ENCODE data around the gene FKBP7.

FKBP7 gene

GRCh38 chr2:178414266-178415247 is 63.8 kb downstream of the FKBP7 start:
- peak; percentile 64 for DNase-seq (ENCODE audit: low spot score)
- in situ Hi-C loops (cut with MboI; ENCODE audit: low pct_unique_long_range_greater_than_20kb, low sequenced_read_pairs, unreplicated experiment) = loop anchor here (25.0 kb wide), 1 partner anchor 302 kb away; the partner anchor contains the start of gene RBM45
- TF ChIP-seq, protein P1, sequence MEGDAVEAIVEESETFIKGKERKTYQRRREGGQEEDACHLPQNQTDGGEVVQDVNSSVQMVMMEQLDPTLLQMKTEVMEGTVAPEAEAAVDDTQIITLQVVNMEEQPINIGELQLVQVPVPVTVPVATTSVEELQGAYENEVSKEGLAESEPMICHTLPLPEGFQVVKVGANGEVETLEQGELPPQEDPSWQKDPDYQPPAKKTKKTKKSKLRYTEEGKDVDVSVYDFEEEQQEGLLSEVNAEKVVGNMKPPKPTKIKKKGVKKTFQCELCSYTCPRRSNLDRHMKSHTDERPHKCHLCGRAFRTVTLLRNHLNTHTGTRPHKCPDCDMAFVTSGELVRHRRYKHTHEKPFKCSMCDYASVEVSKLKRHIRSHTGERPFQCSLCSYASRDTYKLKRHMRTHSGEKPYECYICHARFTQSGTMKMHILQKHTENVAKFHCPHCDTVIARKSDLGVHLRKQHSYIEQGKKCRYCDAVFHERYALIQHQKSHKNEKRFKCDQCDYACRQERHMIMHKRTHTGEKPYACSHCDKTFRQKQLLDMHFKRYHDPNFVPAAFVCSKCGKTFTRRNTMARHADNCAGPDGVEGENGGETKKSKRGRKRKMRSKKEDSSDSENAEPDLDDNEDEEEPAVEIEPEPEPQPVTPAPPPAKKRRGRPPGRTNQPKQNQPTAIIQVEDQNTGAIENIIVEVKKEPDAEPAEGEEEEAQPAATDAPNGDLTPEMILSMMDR (IDR thresholded peaks at IDR 0.05; ENCODE audit: extremely low read depth, insufficient read depth, missing control alignments) = peak; percentile 90
